Measurements from ENCODE around the gene SCN2B. TPM values are rescaled to one million over a fixed set of nuclear protein-coding genes. Genes with fewer than 3 reads are reported as not detected.
A peak's percentile ranks its signal among the peaks of the same experiment; 100 is the strongest.

Gene SCN2B
- total RNA-seq, 1 donor from 2014 or later, result not detected

- H3K4me1 Mint-ChIP-seq (ENCODE audit: low read depth), result peaks cover 96% of the 10 kb centered on the region
- no peaks in the 10 kb centered on the region for H3K27me3 Mint-ChIP-seq (ENCODE audit: insufficient read depth)
- intact Hi-C loops (cut with micrococcal nuclease), result no loop called here
- DNase-seq (ENCODE audit: low spot score), result no peak
- peaks cover 64% of the 10 kb centered on the region for H3K36me3 Mint-ChIP-seq (ENCODE audit: low read depth)
- H3K27ac Mint-ChIP-seq, result peak overlapping the region; percentile 94
- H3K4me3 Mint-ChIP-seq, result peak overlapping the region; percentile 83
- H3K9me3 Mint-ChIP-seq, result peaks cover 3% of the 10 kb centered on the region
Measured at GRCh38 chr11:118214210-118214914, 37.9 kb upstream of the SCN2B start.

- H3K27me3 Mint-ChIP-seq (ENCODE audit: insufficient read depth), result no peaks in the 10 kb centered on the region
- no peak for DNase-seq (ENCODE audit: low spot score)
- H3K4me3 Mint-ChIP-seq, result peak overlapping the region; percentile 83
- peaks cover 65% of the 10 kb centered on the region for H3K36me3 Mint-ChIP-seq (ENCODE audit: low read depth)
- H3K4me1 Mint-ChIP-seq (ENCODE audit: low read depth), result peaks cover 96% of the 10 kb centered on the region
- H3K9me3 Mint-ChIP-seq, result peaks cover 1% of the 10 kb centered on the region
- intact Hi-C loops (cut with micrococcal nuclease), result no loop called here
- H3K27ac Mint-ChIP-seq, result peak overlapping the region; percentile 94
Measured at GRCh38 chr11:118213781-118214180, 37.3 kb upstream of the SCN2B start.

GRCh38 chr11:118213201-118213600, 36.8 kb upstream of the SCN2B start:
- Mint-ChIP-seq H3K27ac (peak overlapping the region; percentile 94), H3K9me3 (no peaks in the 10 kb centered on the region), H3K4me1 (ENCODE audit: low read depth) (peaks cover 93% of the 10 kb centered on the region), H3K4me3 (peak overlapping the region; percentile 56), H3K27me3 (ENCODE audit: insufficient read depth) (no peaks in the 10 kb centered on the region), H3K36me3 (ENCODE audit: low read depth) (peaks cover 65% of the 10 kb centered on the region)
- no peak for DNase-seq (ENCODE audit: low spot score)
- intact Hi-C loops (cut with micrococcal nuclease), result no loop called here

GRCh38 chr11:118212781-118213191, 36.3 kb upstream of the SCN2B start:
- Mint-ChIP-seq H3K27me3 (ENCODE audit: insufficient read depth) (no peaks in the 10 kb centered on the region), H3K9me3 (no peaks in the 10 kb centered on the region), H3K27ac (peak overlapping the region; percentile 94), H3K36me3 (ENCODE audit: low read depth) (peaks cover 68% of the 10 kb centered on the region), H3K4me3 (peak overlapping the region; percentile 56), H3K4me1 (ENCODE audit: low read depth) (peaks cover 93% of the 10 kb centered on the region)
- intact Hi-C loops (cut with micrococcal nuclease), result no loop called here
- no peak for DNase-seq (ENCODE audit: low spot score)

- no peak for DNase-seq (ENCODE audit: low spot score)
- peak overlapping the region; percentile 37 for H3K27ac Mint-ChIP-seq
Measured at GRCh38 chr11:118212131-118212725, 35.8 kb upstream of the SCN2B start.

GRCh38 chr11:118211006-118211405, 34.6 kb upstream of the SCN2B start:
- intact Hi-C loops (cut with micrococcal nuclease), result no loop called here
- peaks cover 81% of the 10 kb centered on the region for H3K36me3 Mint-ChIP-seq (ENCODE audit: low read depth)
- H3K4me3 Mint-ChIP-seq, result no peak overlapping the region
- peaks cover 94% of the 10 kb centered on the region for H3K4me1 Mint-ChIP-seq (ENCODE audit: low read depth)
- DNase-seq (ENCODE audit: low spot score), result no peak
- H3K27ac Mint-ChIP-seq, result no peak overlapping the region
- peaks cover 4% of the 10 kb centered on the region for H3K9me3 Mint-ChIP-seq
- no peaks in the 10 kb centered on the region for H3K27me3 Mint-ChIP-seq (ENCODE audit: insufficient read depth)

More at GRCh38 chr11:118212131-118212725, 35.8 kb upstream of the SCN2B start:
- Mint-ChIP-seq H3K4me1 (ENCODE audit: low read depth) (peaks cover 93% of the 10 kb centered on the region), H3K36me3 (ENCODE audit: low read depth) (peaks cover 69% of the 10 kb centered on the region), H3K9me3 (no peaks in the 10 kb centered on the region), H3K27me3 (ENCODE audit: insufficient read depth) (no peaks in the 10 kb centered on the region), H3K4me3 (no peak overlapping the region)
- intact Hi-C loops (cut with micrococcal nuclease), result no loop called here

- intact Hi-C loops (cut with micrococcal nuclease), result no loop called here
- H3K27me3 Mint-ChIP-seq (ENCODE audit: insufficient read depth), result no peaks in the 10 kb centered on the region
- peaks cover 9% of the 10 kb centered on the region for H3K9me3 Mint-ChIP-seq
- H3K4me1 Mint-ChIP-seq (ENCODE audit: low read depth), result peaks cover 95% of the 10 kb centered on the region
- peak overlapping the region; percentile 47 for H3K4me3 Mint-ChIP-seq
- H3K36me3 Mint-ChIP-seq (ENCODE audit: low read depth), result peaks cover 86% of the 10 kb centered on the region
- H3K27ac Mint-ChIP-seq, result no peak overlapping the region
- DNase-seq (ENCODE audit: low spot score), result no peak
Measured at GRCh38 chr11:118210323-118210722, 33.9 kb upstream of the SCN2B start.

GRCh38 chr11:118209033-118209432, 32.6 kb upstream of the SCN2B start:
- Mint-ChIP-seq H3K36me3 (ENCODE audit: low read depth) (peaks cover 80% of the 10 kb centered on the region), H3K27ac (peak overlapping the region; percentile 75), H3K27me3 (ENCODE audit: insufficient read depth) (no peaks in the 10 kb centered on the region), H3K9me3 (peaks cover 9% of the 10 kb centered on the region), H3K4me1 (ENCODE audit: low read depth) (peaks cover 83% of the 10 kb centered on the region), H3K4me3 (no peak overlapping the region)
- no peak for DNase-seq (ENCODE audit: low spot score)
- intact Hi-C loops (cut with micrococcal nuclease), result loop anchor here (1.0 kb wide), 1 partner anchor 8 kb away; no protein-coding TSS in a partner anchor

- H3K27ac Mint-ChIP-seq, result peak overlapping the region; percentile 99
- peaks cover 64% of the 10 kb centered on the region for H3K4me1 Mint-ChIP-seq (ENCODE audit: low read depth)
Measured at GRCh38 chr11:118207079-118207478, 30.6 kb upstream of the SCN2B start.

GRCh38 chr11:118206391-118207031, 30.1 kb upstream of the SCN2B start:
- Mint-ChIP-seq H3K27ac (peak overlapping the region; percentile 99), H3K36me3 (ENCODE audit: low read depth) (peaks cover 55% of the 10 kb centered on the region)

More at GRCh38 chr11:118207079-118207478, 30.6 kb upstream of the SCN2B start:
- H3K4me3 Mint-ChIP-seq, result peak overlapping the region; percentile 63
- no peak for DNase-seq (ENCODE audit: low spot score)
- H3K27me3 Mint-ChIP-seq (ENCODE audit: insufficient read depth), result no peaks in the 10 kb centered on the region
- peaks cover 9% of the 10 kb centered on the region for H3K9me3 Mint-ChIP-seq
- intact Hi-C loops (cut with micrococcal nuclease), result loop anchor here (1.0 kb wide), 1 partner anchor 10 kb away; no protein-coding TSS in a partner anchor
- peaks cover 61% of the 10 kb centered on the region for H3K36me3 Mint-ChIP-seq (ENCODE audit: low read depth)

GRCh38 chr11:118205606-118206378, 29.4 kb upstream of the SCN2B start:
- intact Hi-C loops (cut with micrococcal nuclease), result no loop called here
- Mint-ChIP-seq H3K27ac (peak overlapping the region; percentile 99), H3K27me3 (ENCODE audit: insufficient read depth) (no peaks in the 10 kb centered on the region), H3K9me3 (peaks cover 9% of the 10 kb centered on the region), H3K36me3 (ENCODE audit: low read depth) (peaks cover 48% of the 10 kb centered on the region), H3K4me3 (peak overlapping the region; percentile 63), H3K4me1 (ENCODE audit: low read depth) (peaks cover 51% of the 10 kb centered on the region)
- no peak for DNase-seq (ENCODE audit: low spot score)

More at GRCh38 chr11:118206391-118207031, 30.1 kb upstream of the SCN2B start:
- peak overlapping the region; percentile 63 for H3K4me3 Mint-ChIP-seq
- H3K4me1 Mint-ChIP-seq (ENCODE audit: low read depth), result peaks cover 58% of the 10 kb centered on the region
- no peak for DNase-seq (ENCODE audit: low spot score)
- no peaks in the 10 kb centered on the region for H3K27me3 Mint-ChIP-seq (ENCODE audit: insufficient read depth)
- intact Hi-C loops (cut with micrococcal nuclease), result loop anchor here (1.0 kb wide), 1 partner anchor 11 kb away; no protein-coding TSS in a partner anchor
- peaks cover 9% of the 10 kb centered on the region for H3K9me3 Mint-ChIP-seq

All from activated T-helper 1 cell treated with anti-CD3 and anti-CD28 coated beads, Interleukin-12 subunit alpha, Interleukin-12 subunit beta, Interleukin-2, Interleukin-4 antibody, amounts not matched to agents 30 ng/mL and 10 ng/mL and 1 ng/mL, durations not matched to agents 14 hours and 24 hours and 36 hours (primary cell).